GM21423 (cell line): ENCODE measurements around the gene SLC26A2.
"Not testable (repeated sequence)": the region's sequence is repeated elsewhere in the genome, so short reads cannot be mapped to it uniquely, and the experiment has no call there.

ENCODE experiments used
- ATAC-seq: cut with Tn5 transposase; IDR thresholded peaks from one replicate; pipeline ENCODE4 v1.9.1; 2021; ENCODE audit warnings: mild to moderate bottlenecking, moderate library complexity; ENCODE audit not compliant: unreplicated experiment

SLC26A2 gene

GRCh38 chr5:149936700-149937091, 23.9 kb upstream of the SLC26A2 start:
- ATAC-seq = no peak

DNA sequence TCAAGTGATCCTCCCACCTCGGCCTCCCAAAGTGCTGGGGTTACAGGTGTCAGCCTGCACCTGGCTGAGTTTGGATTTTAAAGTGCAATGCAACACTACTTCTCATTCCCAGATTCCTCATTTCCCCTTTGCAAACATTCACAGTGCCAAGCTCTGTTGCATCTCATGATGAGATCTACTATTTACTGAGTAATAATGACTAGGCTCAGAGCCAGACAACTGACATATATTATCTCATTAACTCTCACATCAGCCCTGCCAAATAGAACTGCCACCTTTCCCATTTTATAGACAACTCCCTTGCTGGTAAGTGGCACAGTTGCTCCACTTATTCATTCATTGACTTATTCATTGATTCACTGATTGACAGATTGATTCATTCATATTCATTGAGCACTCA, 22.9 kb upstream of the SLC26A2 start:
- ATAC-seq = no peak

DNA sequence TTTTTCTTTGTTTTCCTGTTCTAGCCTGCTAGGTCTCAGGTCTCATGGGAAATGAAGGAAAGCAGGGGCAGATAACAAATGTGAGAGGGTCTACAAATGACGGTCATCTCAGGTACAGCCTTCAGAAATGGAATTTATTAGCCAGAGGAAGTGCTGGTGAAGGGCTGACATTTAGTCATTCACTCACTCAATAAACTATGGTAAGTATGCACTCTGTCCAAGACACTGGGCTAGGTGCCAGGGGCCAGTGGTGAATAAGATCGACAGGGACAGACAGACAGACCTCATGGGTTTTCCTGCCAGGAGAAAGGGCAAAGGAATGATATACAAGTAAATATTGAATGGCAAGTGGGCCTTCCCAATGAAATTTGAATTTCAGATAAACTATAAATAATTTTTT, 22.3 kb upstream of the SLC26A2 start:
- no peak for ATAC-seq

DNA sequence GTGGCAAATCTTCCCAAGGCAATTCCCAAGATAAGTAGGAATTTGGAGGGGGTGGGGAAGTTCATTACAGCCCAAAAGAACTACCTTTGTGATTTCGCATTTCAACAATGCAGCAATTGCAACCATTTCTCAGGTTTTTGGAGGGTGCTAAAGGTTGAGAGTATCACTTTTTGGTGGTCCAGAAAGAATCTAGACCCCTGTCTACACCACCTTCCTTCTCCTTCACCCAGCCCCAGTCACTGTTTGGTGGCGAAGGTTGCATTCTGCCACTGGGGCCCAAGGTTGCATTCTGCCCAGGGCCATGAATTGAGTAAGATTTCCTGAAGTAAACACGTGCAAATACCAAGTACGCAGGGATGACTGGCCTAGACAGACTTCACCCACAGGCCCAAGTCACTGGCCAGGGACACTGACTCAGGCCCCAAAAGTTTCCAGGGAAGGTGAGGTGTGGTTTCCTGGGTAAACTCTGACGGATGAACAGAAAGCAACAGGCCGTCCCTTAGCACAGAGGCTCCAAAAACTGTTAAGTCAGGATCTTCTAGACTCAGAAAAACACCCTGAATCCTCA, 21.7 kb upstream of the SLC26A2 start:
- no peak for ATAC-seq

DNA sequence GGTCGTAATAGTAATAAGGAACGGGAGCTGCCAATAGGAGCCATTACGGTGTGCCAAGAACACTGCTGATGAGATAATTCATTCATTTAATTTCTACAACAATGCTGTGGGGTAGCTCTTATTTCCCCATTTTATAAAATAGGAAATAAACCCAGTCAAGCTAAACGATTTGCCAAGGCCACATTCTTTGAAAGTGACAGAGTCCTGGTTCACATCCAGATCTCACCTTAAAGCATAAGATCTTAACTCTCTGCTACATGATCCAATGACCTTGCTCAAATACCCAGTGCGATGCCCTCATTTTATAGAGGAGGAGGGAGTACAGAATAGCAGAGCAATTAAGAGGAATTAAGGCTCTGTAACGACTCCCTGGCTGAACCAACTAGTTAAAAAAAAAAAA, 21.0 kb upstream of the SLC26A2 start:
- ATAC-seq = no peak

DNA sequence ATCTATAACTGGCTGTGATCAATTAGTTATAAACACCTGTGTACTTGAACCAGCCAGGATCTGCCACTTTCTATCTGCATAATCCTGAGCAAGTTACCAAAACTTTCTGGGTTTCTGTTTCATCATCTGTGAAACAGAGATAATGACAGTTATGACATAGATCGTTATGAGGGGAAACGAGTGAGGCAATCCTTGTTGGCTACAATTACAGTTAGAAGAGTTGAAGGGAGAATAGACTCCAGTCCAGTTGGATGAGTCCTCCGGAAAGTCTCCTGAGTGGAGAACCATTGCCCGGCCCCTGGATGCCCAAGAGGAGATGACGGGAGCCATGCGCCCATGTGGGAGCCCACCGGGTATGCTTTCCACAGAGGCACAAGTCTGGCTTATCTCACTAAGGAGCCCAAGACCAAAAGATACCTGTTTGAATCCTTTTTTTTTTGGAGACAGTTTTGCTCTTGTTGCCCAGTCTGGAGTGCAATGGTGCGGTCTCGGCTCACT, 20.4 kb upstream of the SLC26A2 start:
- no peak for ATAC-seq

DNA sequence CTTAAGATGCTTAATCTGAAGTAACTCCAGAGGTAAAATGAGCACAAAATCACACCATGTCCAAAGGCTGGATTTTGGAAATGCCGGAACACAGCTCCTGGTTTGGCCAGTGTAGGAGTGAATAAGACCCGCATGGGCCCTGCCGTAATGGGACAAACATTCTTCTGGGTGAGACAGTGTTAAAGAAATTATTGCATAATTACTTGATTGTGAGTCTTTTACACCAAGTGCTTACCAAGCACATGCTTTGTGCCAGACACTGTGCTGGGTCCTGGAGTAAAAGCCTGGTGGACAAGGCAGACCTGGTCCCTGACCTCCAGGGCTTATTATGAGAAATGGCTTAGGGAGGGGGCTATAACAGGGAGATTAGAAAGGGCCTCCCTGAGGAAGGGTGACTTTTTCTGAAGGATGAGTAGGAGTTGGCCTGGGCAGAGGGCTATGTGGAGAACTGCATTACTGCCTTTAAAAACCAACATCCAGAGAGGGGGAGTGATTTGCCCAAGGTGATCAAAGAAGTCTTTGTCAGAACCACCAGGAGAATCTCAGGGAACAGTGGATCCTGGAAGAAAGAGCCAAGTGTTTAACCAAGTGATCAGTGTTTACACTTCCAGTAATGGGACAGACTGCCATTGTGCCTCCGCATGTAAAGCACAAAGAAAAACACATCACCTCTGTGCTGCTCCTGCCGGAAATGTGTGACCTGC, 19.5 kb upstream of the SLC26A2 start:
- ATAC-seq = no peak

DNA sequence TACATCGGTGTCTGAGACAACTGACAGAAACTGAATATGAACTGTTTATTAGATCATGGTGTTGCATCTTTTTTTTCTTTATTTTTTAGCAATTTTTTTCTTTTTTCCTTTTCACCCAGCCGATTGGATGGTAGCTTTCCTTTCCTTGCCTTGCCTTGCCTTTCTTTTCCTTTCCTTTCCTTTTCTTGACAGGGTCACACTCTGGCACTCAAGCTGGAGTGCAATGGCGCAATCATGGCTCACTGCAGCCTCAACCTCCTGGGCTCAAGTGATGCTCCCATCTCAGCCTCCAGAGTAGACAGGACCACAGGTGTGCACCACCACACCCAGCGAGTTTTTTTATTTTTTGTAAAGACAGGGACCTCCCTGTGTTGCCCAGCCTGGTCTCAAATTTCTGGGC, 18.8 kb upstream of the SLC26A2 start:
- ATAC-seq = no peak

GRCh38 chr5:149942199-149942598, 18.4 kb upstream of the SLC26A2 start:
- no peak for ATAC-seq

GRCh38 chr5:149942741-149943169, 17.8 kb upstream of the SLC26A2 start:
- ATAC-seq = not testable (repeated sequence)

DNA sequence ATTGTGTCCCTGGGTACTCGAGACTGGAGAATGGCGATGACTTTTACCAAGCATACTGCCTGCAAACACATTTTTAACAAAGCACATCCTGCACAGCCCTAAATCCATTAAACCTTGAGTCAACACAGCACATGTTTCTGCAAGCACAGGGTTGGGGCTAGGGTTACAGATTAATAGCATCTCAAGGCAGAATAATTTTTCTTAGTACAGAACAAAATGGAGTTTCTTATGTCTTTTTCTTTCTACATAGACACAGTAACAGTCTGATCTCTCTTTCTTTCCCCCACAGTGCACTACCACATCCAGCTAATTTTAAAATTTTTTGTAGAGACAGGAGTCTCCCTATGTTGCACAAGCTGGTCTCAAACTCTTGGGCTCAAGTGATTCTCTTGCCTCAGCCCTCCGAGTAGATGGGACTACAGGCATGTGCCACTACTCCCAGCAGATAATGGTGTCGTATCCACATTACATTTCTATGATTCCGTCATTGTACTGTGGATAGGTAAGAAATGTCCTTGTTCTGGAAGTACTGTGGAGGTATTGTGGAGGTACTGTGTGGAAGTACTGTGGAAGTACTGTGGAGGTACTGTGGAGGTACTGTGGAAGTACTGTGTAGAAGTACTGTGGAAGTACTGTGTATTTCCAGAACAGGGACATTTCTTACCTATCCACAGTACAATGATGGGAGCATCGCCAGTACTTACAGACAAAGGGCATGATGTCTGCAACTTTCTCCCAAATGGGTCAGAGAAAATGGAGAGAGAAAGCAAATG, 17.2 kb upstream of the SLC26A2 start:
- not testable (repeated sequence) for ATAC-seq

- no peak for ATAC-seq
Measured at GRCh38 chr5:149944666-149945065, 15.9 kb upstream of the SLC26A2 start, which contains the start of gene PDE6A. TSS of gene PDE6A (minus strand) at chr5:149944793. CDS start at chr5:149944673, 120 bp downstream.

GRCh38 chr5:149946118-149946517, 14.4 kb upstream of the SLC26A2 start:
- ATAC-seq = no peak

- no peak for ATAC-seq
Measured at GRCh38 chr5:149948993-149949392, 11.6 kb upstream of the SLC26A2 start.

- ATAC-seq = no peak
Measured at GRCh38 chr5:149951138-149951749, 9.3 kb upstream of the SLC26A2 start.

DNA sequence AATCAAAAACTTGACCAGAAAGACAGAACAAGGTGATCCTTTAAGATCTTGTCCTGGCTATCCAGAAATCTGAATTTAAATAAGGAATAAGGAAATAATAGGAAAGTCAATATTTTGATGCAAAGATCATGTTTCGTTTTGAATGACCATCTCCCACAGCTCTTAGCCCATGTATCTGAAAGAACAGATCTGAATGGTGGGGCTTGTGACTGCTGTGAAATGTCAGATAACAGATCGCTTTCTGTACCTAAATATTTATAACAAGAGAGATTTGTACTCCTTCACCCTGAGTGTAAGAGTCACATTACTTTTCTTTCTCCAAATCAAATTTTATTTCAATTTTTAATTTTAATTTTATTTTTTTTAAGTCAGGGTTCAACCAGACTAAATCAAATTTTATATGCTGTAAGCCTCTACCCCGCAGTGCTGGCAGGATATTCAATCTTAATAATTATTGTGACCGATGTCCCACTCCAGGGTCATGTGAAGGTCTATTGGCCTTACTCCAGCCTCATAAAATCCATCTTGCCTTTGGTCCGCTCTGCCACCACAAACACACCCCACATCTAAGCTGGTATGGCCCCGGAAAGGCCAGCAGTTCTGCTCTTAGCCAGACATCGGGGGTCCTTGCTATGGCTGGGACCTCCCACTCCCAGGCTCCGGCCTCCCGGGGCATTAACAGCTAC, 7.0 kb upstream of the SLC26A2 start:
- ATAC-seq = no peak

GRCh38 chr5:149954798-149955197, 5.8 kb upstream of the SLC26A2 start:
- ATAC-seq = no peak

DNA sequence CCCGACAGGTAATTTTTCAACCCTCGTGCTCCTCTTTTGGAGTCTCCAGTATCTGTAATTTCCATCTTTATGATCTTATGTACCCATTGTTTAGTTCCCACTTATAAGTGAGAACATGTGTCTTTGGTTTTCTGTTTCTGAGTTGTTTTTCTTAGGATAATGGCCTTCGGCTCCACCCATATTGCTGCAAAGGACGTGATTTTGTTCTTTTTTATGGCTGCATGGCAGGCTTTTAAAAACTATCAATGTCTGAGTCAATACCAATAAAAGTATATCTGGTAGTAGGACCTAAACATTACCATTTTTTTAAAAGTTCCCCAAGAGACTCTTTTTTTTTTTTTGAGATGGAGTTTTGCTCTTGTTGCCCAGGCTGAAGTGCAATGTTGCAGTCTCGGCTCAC, 3.9 kb upstream of the SLC26A2 start:
- ATAC-seq = no peak

DNA sequence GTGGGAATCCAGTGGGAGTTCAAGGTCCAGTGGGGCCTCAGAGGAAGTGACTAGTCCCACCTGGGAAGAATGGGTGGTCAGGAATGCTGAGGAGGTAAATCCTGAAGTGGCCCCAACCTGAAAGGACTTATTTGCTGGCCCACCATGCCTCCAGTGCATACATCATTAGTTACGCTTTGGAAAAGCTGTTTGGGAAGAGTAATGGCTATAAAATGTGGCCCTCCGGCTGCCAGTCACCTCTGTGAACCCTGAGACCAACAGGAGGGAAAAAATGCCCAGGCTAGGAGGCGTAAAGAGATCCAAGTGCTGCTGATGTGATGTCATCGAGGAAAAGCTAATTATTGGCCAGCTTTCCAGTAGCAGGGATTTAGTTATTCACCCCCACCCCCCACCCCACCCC, 2.7 kb upstream of the SLC26A2 start:
- no peak for ATAC-seq

DNA sequence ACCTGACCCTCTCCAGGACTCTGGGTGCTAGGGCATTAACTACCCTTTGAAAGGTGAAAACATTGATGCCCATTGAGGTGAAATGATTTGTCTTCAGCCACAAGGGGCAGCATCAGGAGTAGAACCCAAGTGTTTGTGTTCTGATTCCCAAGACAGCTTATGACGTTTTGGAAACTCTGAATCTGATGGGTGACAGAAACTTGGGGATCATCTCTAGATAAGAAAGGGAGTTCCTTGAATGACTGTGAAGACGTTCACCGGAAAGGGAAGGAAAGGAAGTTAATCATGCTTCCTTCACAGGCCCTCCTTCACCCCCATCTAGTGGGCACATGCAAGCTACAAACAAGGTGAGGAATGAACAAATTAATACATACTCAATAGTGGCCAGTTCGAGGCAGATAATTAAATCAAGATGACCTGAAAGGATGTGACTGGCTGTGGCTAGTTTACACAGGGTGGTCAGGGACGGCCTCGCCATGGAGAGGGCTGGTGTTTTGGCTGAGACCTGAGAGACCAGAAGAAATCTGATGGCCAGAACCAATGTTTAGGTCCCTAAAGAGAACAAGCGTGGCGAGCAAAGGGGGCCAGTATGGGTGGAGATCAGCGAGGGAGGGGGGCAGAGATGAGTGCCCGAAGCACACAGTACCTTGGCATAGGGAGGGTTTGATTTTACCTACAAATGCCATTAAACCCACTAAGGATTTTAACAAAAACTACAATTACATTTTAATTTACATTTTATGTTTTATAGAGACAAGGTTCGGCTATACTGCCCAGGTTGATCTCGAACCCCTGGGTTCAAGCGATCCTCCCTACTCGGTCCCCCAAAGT, 937 bp upstream of the SLC26A2 start:
- ATAC-seq = no peak
